HG03175 (cell line): ENCODE results near the gene LAMTOR4.
"Not testable (repeated sequence)": the region's sequence is repeated elsewhere in the genome, so short reads cannot be mapped to it uniquely, and the experiment has no call there.

Experiments
- ATAC-seq: cut with Tn5 transposase; IDR thresholded peaks from one replicate; pipeline ENCODE4 v1.9.1; 2021; ENCODE audit warnings: mild to moderate bottlenecking, moderate library complexity; ENCODE audit not compliant: unreplicated experiment

The LAMTOR4 gene

DNA sequence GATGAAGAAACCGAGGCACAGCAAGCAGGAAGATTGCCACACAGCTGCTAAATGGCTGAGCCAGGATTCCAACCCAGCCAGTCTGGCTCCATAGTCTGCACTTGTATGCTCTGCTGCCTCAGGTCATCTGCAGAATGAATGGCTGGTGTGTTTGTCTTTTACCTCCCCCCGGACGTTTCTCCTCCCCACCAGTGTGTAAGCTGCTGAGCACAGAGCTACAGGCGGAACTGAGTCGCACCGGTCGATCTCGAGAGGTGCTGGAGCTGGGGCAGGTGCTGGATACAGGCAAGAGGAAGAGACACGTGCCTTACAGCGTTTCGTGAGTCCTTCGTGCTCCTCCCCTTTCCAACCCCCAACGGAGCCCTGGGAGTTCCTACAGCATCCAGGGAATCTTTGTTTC, 26.7 kb upstream of the LAMTOR4 start:
- ATAC-seq, result no peak

DNA sequence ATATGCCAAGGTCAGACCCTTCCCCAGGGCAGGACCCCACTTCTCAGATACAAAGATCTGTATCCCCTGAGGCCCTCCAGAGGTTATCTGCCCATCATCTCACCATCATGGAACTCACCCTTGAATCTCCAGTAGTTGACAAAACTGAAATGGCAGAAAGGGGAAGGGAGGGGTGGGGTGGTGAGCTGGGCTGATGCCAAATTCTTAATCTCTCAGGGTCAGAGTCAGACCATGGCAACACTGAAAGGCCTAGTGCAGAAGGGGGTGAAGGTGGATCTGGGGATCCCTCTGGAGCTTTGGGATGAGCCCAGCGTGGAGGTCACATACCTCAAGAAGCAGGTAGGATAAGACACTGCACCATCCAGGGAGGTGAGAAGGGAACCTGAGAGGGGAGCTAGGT, 26.1 kb upstream of the LAMTOR4 start:
- ATAC-seq, result no peak

DNA sequence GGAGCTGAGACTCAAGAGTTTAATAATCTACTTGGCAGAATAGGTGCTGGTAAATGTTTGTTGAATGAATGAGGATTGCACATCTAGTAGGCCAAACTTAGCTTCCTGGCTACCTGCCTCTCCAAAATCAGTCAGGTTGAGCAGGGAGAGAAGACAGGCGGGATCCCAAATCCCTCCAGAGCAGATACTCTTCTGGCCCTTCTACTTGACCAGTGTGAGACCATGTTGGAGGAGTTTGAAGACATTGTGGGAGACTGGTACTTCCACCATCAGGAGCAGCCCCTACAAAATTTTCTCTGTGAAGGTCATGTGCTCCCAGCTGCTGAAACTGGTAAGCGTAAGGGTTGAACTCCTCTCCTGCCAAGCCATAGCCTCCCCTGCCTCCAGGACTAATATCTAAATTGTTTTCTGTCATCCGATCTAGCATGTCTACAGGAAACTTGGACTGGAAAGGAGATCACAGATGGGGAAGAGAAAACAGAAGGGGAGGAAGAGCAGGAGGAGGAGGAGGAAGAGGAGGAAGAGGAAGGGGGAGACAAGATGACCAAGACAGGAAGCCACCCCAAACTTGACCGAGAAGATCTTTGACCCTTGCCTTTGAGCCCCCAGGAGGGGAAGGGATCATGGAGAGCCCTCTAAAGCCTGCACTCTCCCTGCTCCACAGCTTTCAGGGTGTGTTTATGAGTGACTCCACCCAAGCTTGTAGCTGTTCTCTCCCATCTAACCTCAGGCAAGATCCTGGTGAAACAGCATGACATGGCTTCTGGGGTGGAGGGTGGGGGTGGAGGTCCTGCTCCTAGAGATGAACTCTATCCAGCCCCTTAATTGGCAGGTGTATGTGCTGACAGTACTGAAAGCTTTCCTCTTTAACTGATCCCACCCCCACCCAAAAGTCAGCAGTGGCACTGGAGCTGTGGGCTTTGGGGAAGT, 24.2 kb upstream of the LAMTOR4 start:
- no peak for ATAC-seq

DNA sequence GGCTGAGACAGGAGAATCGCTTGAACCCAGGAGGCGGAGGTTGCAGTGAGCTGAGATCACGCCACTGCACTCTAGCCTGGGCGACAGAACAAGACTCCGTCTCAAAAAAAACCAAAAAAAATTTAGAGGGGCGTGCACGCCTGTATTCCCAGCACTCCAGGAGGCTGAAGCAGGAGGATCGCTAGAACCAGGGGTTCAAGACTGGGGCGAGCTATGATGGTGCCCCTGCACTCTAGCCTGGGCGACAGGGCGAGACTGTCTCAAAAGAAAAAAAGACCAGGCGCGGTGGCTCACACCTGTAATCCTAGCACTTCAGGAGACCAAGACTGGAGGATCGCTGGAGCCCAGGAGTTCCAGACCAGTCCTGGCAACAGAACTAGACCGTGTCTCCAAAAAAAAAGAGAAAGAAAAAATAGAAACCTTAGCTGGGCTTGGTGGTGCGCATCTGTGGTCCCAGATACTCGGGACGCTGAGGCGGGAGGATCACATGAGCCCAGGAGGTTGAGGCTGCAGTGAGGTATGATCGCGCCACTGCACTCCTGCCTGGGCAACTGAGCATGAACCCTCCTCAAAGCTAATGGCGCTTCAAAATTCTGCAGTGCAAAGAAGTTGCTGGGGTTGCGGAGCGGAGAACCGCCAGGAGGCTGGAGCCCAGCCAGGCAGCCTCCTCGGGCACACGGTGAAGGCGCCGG, 22.3 kb upstream of the LAMTOR4 start:
- peak; percentile 4 for ATAC-seq

DNA sequence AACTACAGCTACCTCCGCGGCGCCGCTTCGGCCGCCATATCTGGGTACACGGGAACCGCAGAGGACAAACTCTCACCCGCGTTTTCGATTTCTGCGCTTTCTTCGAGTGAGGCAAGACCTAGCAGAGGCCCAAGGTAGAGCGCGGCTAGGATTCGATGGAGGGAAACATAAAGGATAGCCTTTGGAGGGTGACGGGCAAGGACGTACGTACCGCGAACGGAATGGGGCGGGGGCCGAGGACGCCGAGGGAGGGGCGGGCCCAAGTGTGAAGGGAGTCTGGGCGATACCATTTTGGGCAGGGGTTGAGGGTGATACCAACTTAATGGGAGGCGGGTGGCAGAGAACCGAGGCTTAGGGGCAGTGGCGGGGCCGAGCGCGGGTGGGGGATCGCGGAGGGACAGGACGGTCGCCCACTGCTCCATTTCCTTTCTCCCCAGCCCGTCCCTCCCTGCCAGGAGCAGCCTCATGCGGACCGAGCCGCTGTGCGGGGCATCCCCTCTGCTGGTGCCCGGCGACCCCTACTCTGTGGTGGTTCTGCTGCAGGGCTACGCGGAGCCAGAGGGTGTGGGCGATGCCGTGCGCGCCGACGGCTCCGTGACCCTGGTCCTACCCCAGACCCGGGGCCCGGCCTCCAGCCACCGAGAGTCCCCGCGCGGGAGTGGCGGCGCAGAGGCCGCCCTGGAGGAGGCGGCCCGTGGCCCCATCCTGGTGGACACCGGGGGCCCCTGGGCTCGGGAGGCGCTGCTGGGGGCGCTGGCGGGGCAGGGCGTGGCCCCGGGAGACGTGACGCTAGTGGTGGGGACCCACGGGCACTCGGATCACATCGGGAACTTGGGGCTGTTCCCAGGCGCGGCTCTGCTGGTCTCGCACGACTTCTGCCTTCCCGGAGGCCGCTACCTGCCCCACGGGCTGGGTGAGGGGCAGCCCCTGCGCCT, 21.5 kb upstream of the LAMTOR4 start, which contains the start of gene MBLAC1:
MBLAC1 (plus strand) TSS at position 37 of the 935 bp plus-strand sequence; CDS start at position 466, 429 bp downstream.
- peak; percentile 67 for ATAC-seq

DNA sequence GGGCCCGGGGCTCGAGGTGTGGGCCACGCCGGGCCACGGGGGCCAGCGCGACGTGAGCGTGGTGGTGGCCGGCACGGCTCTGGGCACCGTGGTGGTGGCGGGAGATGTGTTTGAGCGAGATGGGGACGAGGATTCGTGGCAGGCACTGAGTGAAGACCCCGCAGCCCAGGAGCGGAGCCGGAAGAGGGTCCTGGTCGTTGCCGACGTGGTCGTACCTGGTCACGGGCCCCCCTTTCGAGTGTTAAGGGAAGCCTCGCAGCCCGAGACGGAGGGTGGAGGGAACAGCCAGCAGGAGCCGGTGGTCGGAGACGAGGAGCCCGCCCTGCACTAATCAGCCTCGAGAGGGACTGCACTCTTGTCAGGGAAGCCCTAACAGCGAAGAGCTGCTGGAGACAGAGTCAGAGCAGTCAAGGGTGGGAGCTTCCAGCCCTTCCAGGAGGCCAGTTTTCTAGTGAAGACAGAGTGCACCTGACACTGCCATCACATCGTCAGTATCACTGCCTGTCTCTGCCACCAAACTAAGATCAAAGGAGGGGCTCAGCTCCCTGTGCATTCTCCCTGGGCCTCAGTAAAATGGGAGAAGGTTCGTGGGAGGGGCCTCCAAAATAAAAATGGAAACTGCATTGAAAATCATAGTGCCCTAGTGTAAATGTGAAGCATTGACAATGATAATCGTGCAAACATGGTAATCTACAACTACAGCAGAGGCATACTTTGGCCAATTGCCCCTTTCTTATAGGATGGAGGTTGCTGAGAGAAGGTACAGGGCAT, 20.7 kb upstream of the LAMTOR4 start:
- ATAC-seq, result no peak

DNA sequence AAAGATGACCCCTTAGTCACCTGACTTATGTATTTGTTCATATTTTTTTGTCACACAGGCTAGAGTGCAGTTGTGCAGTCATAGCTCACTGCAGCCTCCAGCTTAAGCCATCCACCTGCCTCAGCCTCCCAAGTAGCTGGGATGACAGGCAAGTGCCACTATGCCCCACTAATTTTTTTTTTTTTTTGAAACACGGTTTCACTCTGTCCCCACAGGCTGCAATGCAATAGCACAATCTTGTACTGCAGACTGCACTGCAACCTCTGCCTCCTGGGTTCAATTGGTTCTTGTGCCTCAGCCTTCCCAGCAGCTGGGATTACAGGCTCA, 20.1 kb upstream of the LAMTOR4 start:
- no peak for ATAC-seq

- not testable (repeated sequence) for ATAC-seq
Measured at GRCh38 chr7:100130220-100130607, 18.5 kb upstream of the LAMTOR4 start.

GRCh38 chr7:100130608-100131453, 17.9 kb upstream of the LAMTOR4 start:
- ATAC-seq, result no peak

DNA sequence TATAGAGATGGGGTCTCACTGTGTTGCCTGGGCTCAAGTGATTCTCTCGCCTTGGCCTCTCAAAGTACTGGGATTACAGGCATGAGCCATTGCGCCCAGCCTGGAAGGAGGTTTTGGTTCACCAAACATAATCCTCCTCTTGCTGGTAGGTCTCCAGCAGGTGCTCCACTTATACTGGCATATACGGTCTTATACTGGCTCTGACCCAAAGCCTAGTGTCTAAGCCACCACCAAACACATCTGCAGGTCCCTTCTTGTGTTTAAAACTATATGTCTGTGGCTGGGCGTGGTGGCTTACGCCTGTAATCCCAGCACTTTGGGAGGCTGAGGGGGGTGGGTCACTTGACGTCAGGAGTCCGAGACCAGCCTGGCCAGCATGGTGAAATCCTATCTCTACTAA, 16.6 kb upstream of the LAMTOR4 start:
- no peak for ATAC-seq

DNA sequence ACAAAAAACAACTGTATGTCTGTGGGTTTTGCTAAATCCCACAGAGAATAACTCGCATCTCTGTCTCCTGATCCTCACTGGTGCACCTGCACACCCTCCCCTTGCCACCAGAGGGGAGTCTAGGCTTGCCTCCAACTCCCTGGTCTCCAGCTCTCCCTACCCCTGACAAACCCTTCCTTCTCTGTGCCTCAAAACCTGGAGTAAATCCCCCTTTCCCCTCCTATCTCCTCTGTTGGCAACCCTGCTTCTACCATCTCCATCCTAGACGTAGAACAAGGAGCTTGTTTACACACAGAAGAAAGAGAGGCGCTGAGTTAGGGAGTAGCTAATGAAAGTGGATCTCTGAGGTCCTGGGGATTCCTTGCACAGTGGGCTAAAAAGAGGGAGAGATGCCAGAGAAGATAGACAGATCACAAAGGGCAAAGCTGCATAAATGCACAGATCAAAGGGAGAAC, 16.0 kb upstream of the LAMTOR4 start:
- ATAC-seq, result peak; percentile 73

DNA sequence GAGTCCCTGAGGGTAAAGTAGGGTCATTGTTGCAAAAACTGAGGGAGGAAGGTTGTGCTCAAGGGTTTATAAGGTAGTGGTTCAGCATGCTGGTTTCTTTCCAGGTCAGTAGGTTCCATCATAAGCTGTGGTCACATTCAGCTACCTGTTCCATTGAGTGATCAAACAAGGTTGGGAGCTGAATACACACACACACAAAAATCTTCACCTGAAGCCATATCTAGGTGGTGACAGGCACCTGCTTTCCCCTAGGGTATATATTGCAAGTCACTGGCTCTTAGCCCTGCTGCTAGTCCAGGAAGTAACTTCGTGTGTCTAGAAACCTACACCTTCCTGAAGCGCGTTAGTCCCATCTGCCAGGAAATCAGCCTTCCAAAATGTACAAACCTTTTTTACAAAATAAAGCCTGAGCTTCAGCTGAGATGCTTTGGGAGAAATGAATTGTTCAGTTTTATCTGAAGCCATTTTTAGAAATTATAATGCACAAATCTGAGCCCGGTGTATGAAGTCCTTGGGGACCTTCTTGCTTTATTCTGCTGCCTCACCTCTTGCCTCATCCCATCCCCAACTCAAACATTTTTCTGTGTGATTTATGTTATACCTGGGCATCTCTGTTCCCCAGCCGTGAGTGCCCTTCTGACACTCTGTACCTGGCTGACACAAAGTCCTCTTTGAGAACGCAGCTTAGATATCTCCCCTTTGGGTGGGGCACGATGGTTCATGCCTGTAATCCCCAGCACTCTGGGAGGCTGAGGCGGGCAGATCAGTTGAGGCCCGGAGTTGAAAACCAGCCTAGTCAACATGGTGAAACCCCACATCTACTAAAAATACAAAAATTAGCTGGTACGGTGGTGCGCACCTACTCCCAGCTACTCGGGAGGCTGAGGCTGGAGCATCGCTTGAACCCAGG, 10.6 kb upstream of the LAMTOR4 start:
- no peak for ATAC-seq

GRCh38 chr7:100141555-100141949, 7.2 kb upstream of the LAMTOR4 start:
- ATAC-seq, result no peak

DNA sequence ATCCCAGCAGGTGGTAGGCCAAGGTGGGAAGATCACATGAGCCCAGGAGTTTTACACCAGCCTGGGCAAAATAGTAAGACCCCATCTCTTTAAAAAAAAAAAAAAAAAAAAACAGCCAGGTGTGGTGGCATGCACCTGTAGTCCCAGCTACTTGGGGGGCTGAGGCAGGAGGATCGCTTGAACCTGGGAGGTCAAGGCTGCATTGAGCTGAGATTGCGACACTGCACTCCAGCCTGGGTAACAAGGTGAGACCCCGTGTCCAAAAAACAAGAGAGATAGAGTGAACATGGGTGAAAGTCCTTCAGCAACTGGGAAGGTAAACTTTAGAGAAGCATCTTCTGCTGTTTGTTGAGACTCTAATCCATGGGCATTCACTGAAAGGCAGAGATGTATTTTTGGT, 6.3 kb upstream of the LAMTOR4 start:
- ATAC-seq, result no peak

- ATAC-seq, result not testable (repeated sequence)
Measured at GRCh38 chr7:100146350-100146749, 2.4 kb upstream of the LAMTOR4 start.

GRCh38 chr7:100147278-100147677, 1.4 kb upstream of the LAMTOR4 start:
- no peak for ATAC-seq

GRCh38 chr7:100148225-100148558, 526 bp upstream of the LAMTOR4 start:
- ATAC-seq, result no peak

GRCh38 chr7:100152404-100152803, 3.7 kb downstream of the LAMTOR4 start:
- ATAC-seq, result no peak
